Fibroblast of lung (primary cell): ENCODE measurements around the gene ANKRD17. TPM values are rescaled to one million over a fixed set of nuclear protein-coding genes. Genes with fewer than 3 reads are reported as not detected.

Experiments
- DNase-seq, 2 donors: peaks; one replicate each; pipeline versions ENCODE4 v3.0.0 to v3.0.0-alpha.2; 2010; ENCODE audit warnings: low read depth in 2 of 2
- H2AFZ ChIP-seq: 2 replicates; pipeline ENCODE4 v1.5.1; 2012; ENCODE audit warnings: low read length, control low read depth, inconsistent platforms
- H3K27ac ChIP-seq: 2 replicates; pipeline ENCODE4 v1.5.1; 2011; ENCODE audit warnings: low read length, control low read depth; ENCODE audit not compliant: insufficient read depth
- H3K27me3 ChIP-seq: 2 replicates; pipeline ENCODE4 v1.5.1; 2011; ENCODE audit warnings: mild to moderate bottlenecking, low read length; ENCODE audit not compliant: control insufficient read depth, insufficient read depth
- H3K36me3 ChIP-seq: 2 replicates; pipeline ENCODE4 v1.5.1; 2011; ENCODE audit warnings: low read length; ENCODE audit not compliant: control insufficient read depth, insufficient read depth
- H3K4me1 ChIP-seq: 2 replicates; pipeline ENCODE4 v1.5.1; 2011; ENCODE audit warnings: low read length; ENCODE audit not compliant: control insufficient read depth, insufficient read depth; ENCODE audit errors: extremely low read depth
- H3K4me2 ChIP-seq: 2 replicates; pipeline ENCODE4 v1.5.1; 2011; ENCODE audit warnings: low read length, control low read depth; ENCODE audit not compliant: insufficient read depth; ENCODE audit errors: extremely low read depth
- H3K4me3 ChIP-seq, 4 experiments: fragments of 200-600 bp in 1 of 4; sonication (generic) in 1 of 4; replicated peaks in 1 of 4; 2 replicates each; pipeline ENCODE4 v1.5.1; 2011 to 2016; ENCODE audit warnings: low read length in 4 of 4, low read depth in 3 of 4, mild to moderate bottlenecking in 3 of 4, control low read depth in 2 of 4, inconsistent platforms in 1 of 4, mixed read lengths in 1 of 4; ENCODE audit not compliant: insufficient read depth in 1 of 4; ENCODE audit errors: control extremely low read depth in 1 of 4
- H3K79me2 ChIP-seq: 2 replicates; pipeline ENCODE4 v1.5.1; 2012; ENCODE audit warnings: mild to moderate bottlenecking, low read length, inconsistent platforms; ENCODE audit not compliant: control insufficient read depth, insufficient read depth
- H3K9ac ChIP-seq: 2 replicates; pipeline ENCODE4 v1.5.1; 2011; ENCODE audit warnings: mild to moderate bottlenecking, low read length, control low read depth; ENCODE audit not compliant: insufficient read depth
- H3K9me3 ChIP-seq: 2 replicates; pipeline ENCODE4 v1.5.1; 2012; ENCODE audit warnings: low read depth, low read length; ENCODE audit not compliant: control insufficient read depth, insufficient read depth
- H4K20me1 ChIP-seq: 2 replicates; pipeline ENCODE4 v1.5.1; 2011; ENCODE audit warnings: low read length; ENCODE audit not compliant: control insufficient read depth, insufficient read depth; ENCODE audit errors: extremely low read depth
- EZH2 ChIP-seq: IDR thresholded peaks from 2 replicates; pipeline ENCODE4 v1.5.1; 2012; ENCODE audit warnings: low read length, control low read depth, mild to moderate bottlenecking; ENCODE audit errors: missing control alignments
- polyA plus RNA-seq, 2 donors: library from polyadenylated mRNA; depleted of rRNA in 1 of 2; stranded (reverse) in 1 of 2; unstranded in 1 of 2; fragments of >200 nt; gene quantifications; 2 replicates each; pipeline ENCODE4 v1.2.1, GENCODE V29; 2011 to 2012; ENCODE audit warnings: missing spikeins in 1 of 2
- total RNA-seq: library from RNA; depleted of rRNA; stranded (reverse); fragments of >200 nt; gene quantifications from 2 replicates; pipeline ENCODE4 v1.2.1, GENCODE V29; 2014
- TF ChIP-seq, protein P1 (sequence below), 2 donors: IDR thresholded peaks in 1 of 2; conservative IDR thresholded peaks in 1 of 2; 1 replicate in 1 of 2; 2 replicates in 1 of 2; pipeline ENCODE4 v1.5.1; 2011 to 2012; ENCODE audit warnings: low read length in 2 of 2, control low read depth in 1 of 2, inconsistent platforms in 1 of 2, low read depth in 1 of 2, mild to moderate bottlenecking in 1 of 2

ANKRD17 gene
- total and polyA plus RNA-seq, 2 donors (not counting 1 experiment from before 2014, with no cell fraction given): 46.2 to 54.6 TPM

DNA sequence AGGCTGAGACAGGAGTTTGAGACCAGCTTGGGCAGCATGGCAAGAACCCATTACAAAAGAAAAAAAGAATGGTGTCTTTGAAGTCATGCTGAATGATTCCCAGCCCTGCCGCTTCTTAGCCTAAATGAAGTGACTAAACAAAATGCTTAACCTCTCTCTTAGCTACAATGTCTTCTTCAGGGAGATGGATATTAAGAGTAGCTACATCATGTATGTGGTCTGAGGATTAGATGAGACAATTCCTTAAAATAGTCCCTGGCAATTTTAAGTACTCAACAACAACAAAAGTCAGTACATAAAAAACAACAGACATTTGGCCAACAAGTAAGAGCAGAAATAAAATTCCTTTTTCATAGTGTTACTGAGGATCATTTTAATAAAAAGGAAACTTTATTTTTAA, 124.8 kb downstream of the ANKRD17 start:
- no peaks in the 10 kb centered on the region for H3K9me3 ChIP-seq
- H3K79me2 ChIP-seq: peaks cover 2% of the 10 kb centered on the region
- H3K27ac ChIP-seq: no peak overlapping the region
- H3K36me3 ChIP-seq: peaks cover 7% of the 10 kb centered on the region
- no peaks in the 10 kb centered on the region for H4K20me1 ChIP-seq
- H3K27me3 ChIP-seq: no peaks in the 10 kb centered on the region
- H3K4me2 ChIP-seq: no peak overlapping the region
- no peak overlapping the region for H3K9ac ChIP-seq
- no peak for TF ChIP-seq EZH2
- H2AFZ ChIP-seq: no peak overlapping the region
- no peaks in the 10 kb centered on the region for H3K4me1 ChIP-seq
- H3K4me3 ChIP-seq: no peak overlapping the region
- DNase-seq: no peak

- H3K9me3 ChIP-seq: no peaks in the 10 kb centered on the region
- H3K36me3 ChIP-seq: peaks cover 7% of the 10 kb centered on the region
- no peak overlapping the region for H3K4me3 ChIP-seq
- no peak overlapping the region for H3K27ac ChIP-seq
- no peak for TF ChIP-seq EZH2
- TF ChIP-seq, protein P1, sequence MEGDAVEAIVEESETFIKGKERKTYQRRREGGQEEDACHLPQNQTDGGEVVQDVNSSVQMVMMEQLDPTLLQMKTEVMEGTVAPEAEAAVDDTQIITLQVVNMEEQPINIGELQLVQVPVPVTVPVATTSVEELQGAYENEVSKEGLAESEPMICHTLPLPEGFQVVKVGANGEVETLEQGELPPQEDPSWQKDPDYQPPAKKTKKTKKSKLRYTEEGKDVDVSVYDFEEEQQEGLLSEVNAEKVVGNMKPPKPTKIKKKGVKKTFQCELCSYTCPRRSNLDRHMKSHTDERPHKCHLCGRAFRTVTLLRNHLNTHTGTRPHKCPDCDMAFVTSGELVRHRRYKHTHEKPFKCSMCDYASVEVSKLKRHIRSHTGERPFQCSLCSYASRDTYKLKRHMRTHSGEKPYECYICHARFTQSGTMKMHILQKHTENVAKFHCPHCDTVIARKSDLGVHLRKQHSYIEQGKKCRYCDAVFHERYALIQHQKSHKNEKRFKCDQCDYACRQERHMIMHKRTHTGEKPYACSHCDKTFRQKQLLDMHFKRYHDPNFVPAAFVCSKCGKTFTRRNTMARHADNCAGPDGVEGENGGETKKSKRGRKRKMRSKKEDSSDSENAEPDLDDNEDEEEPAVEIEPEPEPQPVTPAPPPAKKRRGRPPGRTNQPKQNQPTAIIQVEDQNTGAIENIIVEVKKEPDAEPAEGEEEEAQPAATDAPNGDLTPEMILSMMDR (conservative IDR thresholded peaks at IDR 0.05 in 1 of 2, IDR thresholded peaks at IDR 0.05 in 1 of 2; ENCODE audit: low read depth in 1 of 2, low read length in 2 of 2): no peak
- H3K4me1 ChIP-seq: no peaks in the 10 kb centered on the region
- H4K20me1 ChIP-seq: no peaks in the 10 kb centered on the region
- H3K27me3 ChIP-seq: no peaks in the 10 kb centered on the region
- no peak overlapping the region for H3K4me2 ChIP-seq
- H3K9ac ChIP-seq: no peak overlapping the region
- no peak for DNase-seq
- peaks cover 2% of the 10 kb centered on the region for H3K79me2 ChIP-seq
- no peak overlapping the region for H2AFZ ChIP-seq
Observed at GRCh38 chr4:73131281-73131680, 127.3 kb downstream of the ANKRD17 start.

DNA sequence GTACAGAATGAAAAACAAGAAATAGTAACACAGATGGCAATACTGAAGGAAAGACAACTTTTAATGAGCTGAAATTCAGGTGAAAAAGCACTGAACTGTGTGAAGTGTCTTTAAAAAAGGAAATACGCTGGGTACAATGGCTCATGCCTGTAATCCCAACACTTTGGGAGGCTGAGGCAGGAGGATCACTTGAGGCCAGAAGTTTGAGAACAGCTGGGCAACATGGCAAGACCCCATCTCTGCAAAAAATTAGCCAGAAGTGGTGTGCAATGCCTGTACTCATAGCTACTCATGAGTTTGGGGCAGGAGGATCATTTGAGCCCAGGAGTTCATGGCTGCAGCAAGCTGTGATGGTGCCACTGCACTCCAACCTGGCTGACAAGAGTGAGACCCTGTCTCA, 129.3 kb downstream of the ANKRD17 start:
- no peaks in the 10 kb centered on the region for H3K4me1 ChIP-seq
- H3K4me2 ChIP-seq: no peak overlapping the region
- H3K27ac ChIP-seq: no peak overlapping the region
- H3K79me2 ChIP-seq: no peaks in the 10 kb centered on the region
- TF ChIP-seq EZH2: no peak
- TF ChIP-seq, protein P1 (conservative IDR thresholded peaks at IDR 0.05 in 1 of 2, IDR thresholded peaks at IDR 0.05 in 1 of 2; ENCODE audit: low read depth in 1 of 2, low read length in 2 of 2): no peak
- no peaks in the 10 kb centered on the region for H3K27me3 ChIP-seq
- no peaks in the 10 kb centered on the region for H4K20me1 ChIP-seq
- no peaks in the 10 kb centered on the region for H3K9me3 ChIP-seq
- H3K9ac ChIP-seq: no peak overlapping the region
- DNase-seq: no peak
- peaks cover 6% of the 10 kb centered on the region for H3K36me3 ChIP-seq
- H3K4me3 ChIP-seq: no peak overlapping the region
- no peak overlapping the region for H2AFZ ChIP-seq
